Measurements from ENCODE around the gene SOHLH1. TPM values are rescaled to one million over a fixed set of nuclear protein-coding genes. Genes with fewer than 3 reads are reported as not detected.

SOHLH1 gene, protein sequence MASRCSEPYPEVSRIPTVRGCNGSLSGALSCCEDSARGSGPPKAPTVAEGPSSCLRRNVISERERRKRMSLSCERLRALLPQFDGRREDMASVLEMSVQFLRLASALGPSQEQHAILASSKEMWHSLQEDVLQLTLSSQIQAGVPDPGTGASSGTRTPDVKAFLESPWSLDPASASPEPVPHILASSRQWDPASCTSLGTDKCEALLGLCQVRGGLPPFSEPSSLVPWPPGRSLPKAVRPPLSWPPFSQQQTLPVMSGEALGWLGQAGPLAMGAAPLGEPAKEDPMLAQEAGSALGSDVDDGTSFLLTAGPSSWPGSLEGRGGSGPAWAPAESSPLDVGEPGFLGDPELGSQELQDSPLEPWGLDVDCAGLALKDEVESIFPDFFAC
- not detected for total RNA-seq

DNA sequence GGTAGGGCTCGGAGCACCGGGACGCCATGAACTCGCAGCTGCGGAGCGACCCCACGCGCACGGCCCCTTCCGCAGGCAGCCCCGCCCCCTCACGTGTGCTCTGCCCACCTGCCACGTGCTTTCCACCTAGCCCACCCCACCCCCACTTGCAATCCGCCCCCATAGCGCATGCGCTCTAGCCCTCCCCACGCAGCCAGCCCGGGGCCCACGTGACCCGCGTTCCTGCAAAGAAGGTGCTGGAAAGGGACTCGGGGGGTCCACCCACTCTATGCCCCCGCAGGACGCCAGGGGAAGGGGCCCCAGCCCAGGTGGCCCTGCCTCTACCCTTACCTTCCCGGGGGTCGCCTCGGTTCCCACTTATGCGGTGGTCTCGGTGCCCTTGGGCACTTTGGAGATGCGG is at the start of gene SOHLH1:
Gene SOHLH1, minus strand, starts transcription at position 42 of the 400 bp plus-strand sequence. Its CDS starts 14 bp downstream, at position 28.
- Histone ChIP-seq H3K9me3 (no peaks in the 10 kb centered on the region), H3K4me1 (peaks cover 4 to 12% of the 10 kb centered on the region in 2 donors), H3K27ac (no peak within 1 kb of the TSS), H3K27me3 (no peaks in the 10 kb centered on the region), H3K36me3 (no peaks in the 10 kb centered on the region), H3K4me3 (replicated peaks in 1 of 3) (no peak within 1 kb of the TSS)
- WGBS, 2 donors: 86 to 91% methylated on average over 17 to 19 of the region's 30 CpGs
- no peak for DNase-seq
- intact Hi-C loops (cut with DNase I): loop anchor here (10.0 kb wide), 1 partner anchor 95 kb away; no protein-coding TSS in a partner anchor
- TF ChIP-seq, protein P1, sequence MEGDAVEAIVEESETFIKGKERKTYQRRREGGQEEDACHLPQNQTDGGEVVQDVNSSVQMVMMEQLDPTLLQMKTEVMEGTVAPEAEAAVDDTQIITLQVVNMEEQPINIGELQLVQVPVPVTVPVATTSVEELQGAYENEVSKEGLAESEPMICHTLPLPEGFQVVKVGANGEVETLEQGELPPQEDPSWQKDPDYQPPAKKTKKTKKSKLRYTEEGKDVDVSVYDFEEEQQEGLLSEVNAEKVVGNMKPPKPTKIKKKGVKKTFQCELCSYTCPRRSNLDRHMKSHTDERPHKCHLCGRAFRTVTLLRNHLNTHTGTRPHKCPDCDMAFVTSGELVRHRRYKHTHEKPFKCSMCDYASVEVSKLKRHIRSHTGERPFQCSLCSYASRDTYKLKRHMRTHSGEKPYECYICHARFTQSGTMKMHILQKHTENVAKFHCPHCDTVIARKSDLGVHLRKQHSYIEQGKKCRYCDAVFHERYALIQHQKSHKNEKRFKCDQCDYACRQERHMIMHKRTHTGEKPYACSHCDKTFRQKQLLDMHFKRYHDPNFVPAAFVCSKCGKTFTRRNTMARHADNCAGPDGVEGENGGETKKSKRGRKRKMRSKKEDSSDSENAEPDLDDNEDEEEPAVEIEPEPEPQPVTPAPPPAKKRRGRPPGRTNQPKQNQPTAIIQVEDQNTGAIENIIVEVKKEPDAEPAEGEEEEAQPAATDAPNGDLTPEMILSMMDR (IDR thresholded peaks at IDR 0.05): no peak
- no peak for TF ChIP-seq POLR2A (IDR thresholded peaks at IDR 0.05)

DNA sequence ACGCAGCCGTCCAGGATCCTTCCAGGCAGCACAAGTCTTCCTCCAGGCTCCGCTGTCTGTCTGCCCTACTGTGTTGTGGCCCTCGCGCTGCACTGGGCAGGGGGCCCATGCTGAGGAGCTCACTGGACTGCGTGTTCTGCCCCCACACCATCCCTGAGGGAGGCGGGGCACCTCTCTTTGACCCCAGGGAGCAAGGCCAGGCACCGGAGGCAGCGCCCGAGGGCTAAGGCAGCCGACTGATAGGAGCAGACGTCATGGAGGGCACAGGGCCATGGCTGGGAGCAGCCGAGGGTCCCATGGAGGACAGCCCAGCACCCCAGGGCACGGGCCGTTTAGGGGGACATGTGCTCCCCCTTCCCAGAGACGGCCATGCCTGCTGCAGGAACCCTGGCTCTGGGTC is 49.4 kb upstream of the SOHLH1 start:
- TF ChIP-seq, protein P1 (IDR thresholded peaks at IDR 0.05): no peak
- no peak for TF ChIP-seq POLR2A (IDR thresholded peaks at IDR 0.05)
- H3K4me3 ChIP-seq (replicated peaks in 1 of 3): no peak overlapping the region
- H3K9me3 ChIP-seq: no peaks in the 10 kb centered on the region
- H3K4me1 ChIP-seq: no peaks in the 10 kb centered on the region
- intact Hi-C loops (cut with DNase I): no loop called here
- no peak overlapping the region for H3K27ac ChIP-seq
- no peaks in the 10 kb centered on the region for H3K36me3 ChIP-seq
- DNase-seq: no peak
- WGBS, 2 donors: 55 to 56% methylated on average over 3 to 5 of the region's 16 CpGs
- no peaks in the 10 kb centered on the region for H3K27me3 ChIP-seq

DNA sequence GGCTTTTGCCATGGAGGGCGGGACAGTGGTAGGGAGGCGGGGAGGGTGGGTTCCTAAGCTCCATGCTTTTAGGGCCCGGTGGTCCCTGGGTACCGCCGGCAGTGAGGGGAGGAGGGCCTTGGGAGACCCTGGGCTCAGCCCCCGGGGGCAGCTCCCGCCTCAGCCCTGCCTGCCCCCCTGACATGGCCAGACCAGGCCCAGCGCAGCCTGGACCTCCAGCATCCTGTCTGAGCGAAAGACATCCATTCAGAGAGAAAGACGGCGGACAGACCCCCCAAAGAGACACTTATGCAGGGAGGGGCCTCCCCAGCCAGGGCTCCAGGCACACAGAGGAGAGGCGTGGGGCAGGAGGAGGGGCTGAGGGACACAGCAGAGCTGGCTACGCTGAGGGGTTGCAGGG is 48.0 kb upstream of the SOHLH1 start:
- Histone ChIP-seq H3K27ac (no peak overlapping the region), H3K27me3 (no peaks in the 10 kb centered on the region), H3K4me3 (replicated peaks in 1 of 3) (no peak overlapping the region), H3K36me3 (no peaks in the 10 kb centered on the region), H3K4me1 (no peaks in the 10 kb centered on the region), H3K9me3 (no peaks in the 10 kb centered on the region)
- no peak for DNase-seq
- intact Hi-C loops (cut with DNase I): no loop called here
- WGBS, 2 donors: 68 to 73% methylated on average over 12 to 13 of the region's 13 CpGs
- TF ChIP-seq POLR2A (IDR thresholded peaks at IDR 0.05): no peak
- TF ChIP-seq, protein P1 (IDR thresholded peaks at IDR 0.05): no peak

DNA sequence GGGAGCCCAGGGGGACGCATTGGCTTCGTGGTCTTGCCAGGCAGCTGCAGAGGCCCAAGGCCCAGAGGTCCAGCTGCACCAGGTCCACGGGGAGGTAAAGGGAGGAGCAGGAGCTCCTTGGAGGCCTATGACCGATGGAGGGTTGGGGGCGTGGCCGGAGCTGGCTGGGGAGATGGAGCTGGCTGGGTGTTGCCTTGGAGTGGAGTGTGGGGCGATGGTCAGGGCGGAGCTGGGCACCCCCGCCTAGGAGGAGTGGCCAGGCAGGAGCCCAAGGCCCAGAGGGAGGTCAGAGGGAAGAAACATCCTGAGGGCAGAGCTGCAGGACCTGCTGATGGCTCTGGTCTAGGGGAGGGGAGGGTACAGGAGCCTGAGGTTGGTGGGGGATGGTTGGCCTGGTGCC is 47.3 kb upstream of the SOHLH1 start:
- no peak for DNase-seq
- WGBS, 2 donors: 74 to 75% methylated on average over 8 to 9 of the region's 9 CpGs
- intact Hi-C loops (cut with DNase I): no loop called here

More for the DNA sequence above, 47.3 kb upstream of the SOHLH1 start:
- Histone ChIP-seq H3K27ac (no peak overlapping the region), H3K4me3 (replicated peaks in 1 of 3) (no peak overlapping the region), H3K36me3 (no peaks in the 10 kb centered on the region), H3K27me3 (no peaks in the 10 kb centered on the region), H3K4me1 (no peaks in the 10 kb centered on the region), H3K9me3 (no peaks in the 10 kb centered on the region)
- TF ChIP-seq POLR2A (IDR thresholded peaks at IDR 0.05): no peak
- TF ChIP-seq, protein P1 (IDR thresholded peaks at IDR 0.05): no peak
